HEK293T (cell line): Measurements from ENCODE around the gene C1D.

Source experiments
- CTCF ChIA-PET: fragments of 350-600 bp; formaldehyde crosslinking; extraction: SDS; loops from one replicate; lab custom pipeline; 2021; ENCODE audit warnings: antibody characterized with exemption, inconsistent platforms; lab: Yijun Ruan, JAX
- POLR2A ChIA-PET: fragments of 350-600 bp; formaldehyde crosslinking; extraction: SDS; loops from one replicate; lab custom pipeline; 2020; ENCODE audit warnings: antibody characterized with exemption, inconsistent platforms; lab: Yijun Ruan, JAX
- DNase-seq: peaks from one replicate; pipeline ENCODE4 v3.0.0; 2012; ENCODE audit warnings: mixed read lengths; ENCODE audit errors: extremely low spot score
- ARNT ChIP-seq: fragments of 450-650 bp; IDR thresholded peaks from 2 replicates; pipeline ENCODE4 v1.6.1; 2017; ENCODE audit warnings: mild to moderate bottlenecking
- BHLHE40 ChIP-seq: fragments of 450-650 bp; IDR thresholded peaks from 2 replicates; pipeline ENCODE4 v1.6.1; 2016; ENCODE audit warnings: mild to moderate bottlenecking, moderate library complexity, borderline replicate concordance
- CTBP1 ChIP-seq: fragments of 450-650 bp; IDR thresholded peaks from 2 replicates; pipeline ENCODE4 v1.6.1; 2016; ENCODE audit warnings: borderline replicate concordance
- ELF4 ChIP-seq: fragments of 450-650 bp; IDR thresholded peaks from 2 replicates; pipeline ENCODE4 v1.6.1; 2017; ENCODE audit warnings: antibody characterized with exemption
- FOXA1 ChIP-seq: fragments of 450-650 bp; IDR thresholded peaks from 2 replicates; pipeline ENCODE4 v1.6.1; 2016; ENCODE audit warnings: mild to moderate bottlenecking
- FOXK2 ChIP-seq: fragments of 450-650 bp; IDR thresholded peaks from 2 replicates; pipeline ENCODE4 v1.6.1; 2016; ENCODE audit warnings: mild to moderate bottlenecking
- FOXM1 ChIP-seq: fragments of 450-650 bp; IDR thresholded peaks from 2 replicates; pipeline ENCODE4 v1.6.1; 2017; ENCODE audit warnings: mild to moderate bottlenecking, borderline replicate concordance
- HDGF ChIP-seq: fragments of 450-650 bp; IDR thresholded peaks from 2 replicates; pipeline ENCODE4 v1.6.1; 2017; ENCODE audit warnings: antibody characterized with exemption, borderline replicate concordance
- L3MBTL2 ChIP-seq: fragments of 450-650 bp; conservative IDR thresholded peaks from 2 replicates; pipeline ENCODE4 v1.6.1; 2016; ENCODE audit warnings: mild to moderate bottlenecking
- LEF1 ChIP-seq: fragments of 450-650 bp; IDR thresholded peaks from 2 replicates; pipeline ENCODE4 v1.6.1; 2017; ENCODE audit warnings: mild to moderate bottlenecking, borderline replicate concordance
- NFRKB ChIP-seq: fragments of 450-650 bp; IDR thresholded peaks from 2 replicates; pipeline ENCODE4 v1.6.1; 2016; ENCODE audit warnings: mild to moderate bottlenecking, moderate library complexity
- PKNOX1 ChIP-seq: fragments of 450-650 bp; IDR thresholded peaks from 2 replicates; pipeline ENCODE4 v1.6.1; 2016
- SP1 ChIP-seq: fragments of 450-650 bp; IDR thresholded peaks from 2 replicates; pipeline ENCODE4 v1.6.1; 2017
- SUZ12 ChIP-seq: fragments of 450-650 bp; IDR thresholded peaks from 2 replicates; pipeline ENCODE4 v1.6.1; 2016; ENCODE audit warnings: mild to moderate bottlenecking
- TARDBP ChIP-seq: fragments of 450-650 bp; IDR thresholded peaks from 2 replicates; pipeline ENCODE4 v1.6.1; 2016
- ZNF384 ChIP-seq: fragments of 450-650 bp; IDR thresholded peaks from 2 replicates; pipeline ENCODE4 v1.6.1; 2016

C1D gene

GRCh38 chr2:68093634-68094033, 30.8 kb upstream of the C1D start:
- no peak for DNase-seq
- TF ChIP-seq ARNT (no peak), ELF4 (no peak), FOXA1 (no peak), FOXK2 (no peak), L3MBTL2 (no peak), BHLHE40 (no peak), FOXM1 (no peak), ZNF384 (no peak), PKNOX1 (no peak), LEF1 (no peak), SP1 (no peak), NFRKB (no peak), SUZ12 (no peak), HDGF (no peak), TARDBP (no peak)
- CTCF ChIA-PET = no interaction called here
- POLR2A ChIA-PET = interaction anchor here (1.6 kb wide), 1 partner anchor 30 kb away, joined by 3 read pairs; no protein-coding TSS in a partner anchor

- no peak for DNase-seq
- TF ChIP-seq SP1 = no peak
- TF ChIP-seq ELF4 = no peak
- TF ChIP-seq BHLHE40 = no peak
- TF ChIP-seq FOXK2 = no peak
- no peak for TF ChIP-seq SUZ12
- no peak for TF ChIP-seq L3MBTL2
- no peak for TF ChIP-seq CTBP1
- TF ChIP-seq HDGF = no peak
- no peak for TF ChIP-seq LEF1
- no peak for TF ChIP-seq PKNOX1
- CTCF ChIA-PET = no interaction called here
- POLR2A ChIA-PET = no interaction called here
Observed at GRCh38 chr2:68091439-68092034, 28.7 kb upstream of the C1D start.

- DNase-seq = no peak
- POLR2A ChIA-PET = interaction anchor here (1.1 kb wide), 1 partner anchor 27 kb away, joined by 3 read pairs; the partner anchor contains the start of gene C1D
- CTCF ChIA-PET = interaction anchor here (0.8 kb wide), 1 partner anchor 37 kb away, joined by 3 read pairs; no protein-coding TSS in a partner anchor
- TF ChIP-seq CTBP1 (no peak), ZNF384 (no peak), FOXA1 (no peak), ARNT (no peak), HDGF (no peak), FOXM1 (no peak), LEF1 (no peak), SUZ12 (no peak), L3MBTL2 (no peak), SP1 (no peak), BHLHE40 (no peak), FOXK2 (no peak), TARDBP (no peak)
Observed at GRCh38 chr2:68089961-68090360, 27.2 kb upstream of the C1D start.

- ChIA-PET POLR2A (interaction anchor here (0.8 kb wide), 1 partner anchor 26 kb away, joined by 3 read pairs; the partner anchor contains the start of gene C1D), CTCF (no interaction called here)
- DNase-seq = no peak
- TF ChIP-seq ZNF384 (no peak), SP1 (no peak), SUZ12 (no peak), LEF1 (no peak), NFRKB (no peak), HDGF (no peak), FOXA1 (no peak), FOXM1 (no peak), BHLHE40 (no peak), ELF4 (no peak), PKNOX1 (no peak), ARNT (no peak), CTBP1 (no peak), TARDBP (no peak), FOXK2 (no peak), L3MBTL2 (no peak)
Observed at GRCh38 chr2:68088940-68089339, 26.1 kb upstream of the C1D start.

GRCh38 chr2:68086166-68086565, 23.4 kb upstream of the C1D start:
- TF ChIP-seq PKNOX1 (no peak), FOXM1 (no peak), ARNT (no peak), SP1 (no peak)
- ChIA-PET CTCF (no interaction called here), POLR2A (no interaction called here)
- DNase-seq = no peak
